Skin of body (tissue), 2 donors: ENCODE measurements around the gene MEGF11. TPM values are rescaled to one million over a fixed set of nuclear protein-coding genes. Genes with fewer than 3 reads are reported as not detected.

Experiments
- DNase-seq: peaks from one replicate; lab custom pipeline; 2025; lab: John Stamatoyannopoulos, UW
- total RNA-seq: library from RNA; depleted of rRNA; stranded (reverse); fragments of >200 nt; gene quantifications from one replicate; pipeline ENCODE4 v1.2.3, GENCODE V29; 2014

The MEGF11 gene
- total RNA-seq, 1 donor from 2014 or later: 0.30 TPM

GRCh38 chr15:66095871-66096687 is 157.5 kb downstream of the MEGF11 start:
- no peak for DNase-seq

GRCh38 chr15:66094331-66094730 is 159.2 kb downstream of the MEGF11 start:
- DNase-seq: no peak

- no peak for DNase-seq
These were observed 161.2 kb downstream of the MEGF11 start for GRCh38 chr15:66092053-66093016.

GRCh38 chr15:66089509-66089908 is 164.0 kb downstream of the MEGF11 start:
- no peak for DNase-seq

- no peak for DNase-seq
These were observed 164.5 kb downstream of the MEGF11 start for GRCh38 chr15:66089049-66089448.

- DNase-seq: no peak
These were observed 168.4 kb downstream of the MEGF11 start for GRCh38 chr15:66085128-66085527.

- DNase-seq: no peak
These were observed 168.8 kb downstream of the MEGF11 start for GRCh38 chr15:66084704-66085103.

- no peak for DNase-seq
These were observed 172.7 kb downstream of the MEGF11 start for GRCh38 chr15:66080717-66081398.

- no peak for DNase-seq
These were observed 174.6 kb downstream of the MEGF11 start for GRCh38 chr15:66078929-66079275.

- DNase-seq: no peak
These were observed 175.2 kb downstream of the MEGF11 start for GRCh38 chr15:66078196-66078928.

GRCh38 chr15:66077320-66077663 is 176.3 kb downstream of the MEGF11 start:
- DNase-seq: no peak

- DNase-seq: no peak
These were observed 176.8 kb downstream of the MEGF11 start for GRCh38 chr15:66076591-66077319.

GRCh38 chr15:66075947-66076346 is 177.6 kb downstream of the MEGF11 start:
- DNase-seq: no peak

- DNase-seq: no peak
These were observed 180.8 kb downstream of the MEGF11 start for GRCh38 chr15:66072616-66073361.

GRCh38 chr15:66071921-66072295 is 181.6 kb downstream of the MEGF11 start:
- DNase-seq: no peak

- no peak for DNase-seq
These were observed 182.2 kb downstream of the MEGF11 start for GRCh38 chr15:66071160-66071920.

- no peak for DNase-seq
These were observed 183.2 kb downstream of the MEGF11 start for GRCh38 chr15:66070220-66070934.

GRCh38 chr15:66069751-66070150 is 183.8 kb downstream of the MEGF11 start:
- no peak for DNase-seq
